Measurements from ENCODE around the gene BPIFB3.

DNA sequence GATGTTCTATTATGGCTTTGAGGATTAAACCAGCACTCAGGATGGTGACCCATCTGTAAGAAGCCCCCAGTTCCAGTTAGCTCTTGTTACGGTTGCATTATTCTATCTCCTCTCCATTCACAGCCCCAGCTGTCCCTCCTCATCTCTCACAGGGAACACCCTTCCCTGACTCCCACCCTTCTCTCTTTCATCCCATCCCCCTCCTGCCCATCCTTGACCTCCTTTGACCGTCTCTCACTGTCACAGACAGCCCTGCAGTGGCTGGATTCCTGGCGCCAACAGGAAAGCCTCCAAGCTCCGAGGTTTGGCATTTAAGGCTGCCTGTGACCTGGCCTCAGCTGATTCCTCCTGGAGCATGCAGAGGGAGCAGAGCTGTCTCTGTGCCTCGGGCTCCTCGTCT is 21.6 kb downstream of the BPIFB3 start:
- TF ChIP-seq, protein P1, sequence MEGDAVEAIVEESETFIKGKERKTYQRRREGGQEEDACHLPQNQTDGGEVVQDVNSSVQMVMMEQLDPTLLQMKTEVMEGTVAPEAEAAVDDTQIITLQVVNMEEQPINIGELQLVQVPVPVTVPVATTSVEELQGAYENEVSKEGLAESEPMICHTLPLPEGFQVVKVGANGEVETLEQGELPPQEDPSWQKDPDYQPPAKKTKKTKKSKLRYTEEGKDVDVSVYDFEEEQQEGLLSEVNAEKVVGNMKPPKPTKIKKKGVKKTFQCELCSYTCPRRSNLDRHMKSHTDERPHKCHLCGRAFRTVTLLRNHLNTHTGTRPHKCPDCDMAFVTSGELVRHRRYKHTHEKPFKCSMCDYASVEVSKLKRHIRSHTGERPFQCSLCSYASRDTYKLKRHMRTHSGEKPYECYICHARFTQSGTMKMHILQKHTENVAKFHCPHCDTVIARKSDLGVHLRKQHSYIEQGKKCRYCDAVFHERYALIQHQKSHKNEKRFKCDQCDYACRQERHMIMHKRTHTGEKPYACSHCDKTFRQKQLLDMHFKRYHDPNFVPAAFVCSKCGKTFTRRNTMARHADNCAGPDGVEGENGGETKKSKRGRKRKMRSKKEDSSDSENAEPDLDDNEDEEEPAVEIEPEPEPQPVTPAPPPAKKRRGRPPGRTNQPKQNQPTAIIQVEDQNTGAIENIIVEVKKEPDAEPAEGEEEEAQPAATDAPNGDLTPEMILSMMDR (IDR thresholded peaks at IDR 0.05), result no peak
- no peak for TF ChIP-seq POLR2A (IDR thresholded peaks at IDR 0.05)

All from adrenal gland (tissue), 5 donors.